GM12892 (cell line): ENCODE results near the gene ALKBH7.
"Not testable (repeated sequence)": the region's sequence is repeated elsewhere in the genome, so short reads cannot be mapped to it uniquely, and the experiment has no call there.

Source experiments
- POLR2AphosphoS5 ChIP-seq: IDR thresholded peaks from 2 replicates; pipeline ENCODE4 v1.6.1; 2011; ENCODE audit warnings: low read depth, low read length, control low read depth
- TAF1 ChIP-seq: IDR thresholded peaks from 2 replicates; pipeline ENCODE4 v1.6.1; 2011; ENCODE audit warnings: low read depth, mild to moderate bottlenecking, control low read depth, low read length, borderline replicate concordance

DNA sequence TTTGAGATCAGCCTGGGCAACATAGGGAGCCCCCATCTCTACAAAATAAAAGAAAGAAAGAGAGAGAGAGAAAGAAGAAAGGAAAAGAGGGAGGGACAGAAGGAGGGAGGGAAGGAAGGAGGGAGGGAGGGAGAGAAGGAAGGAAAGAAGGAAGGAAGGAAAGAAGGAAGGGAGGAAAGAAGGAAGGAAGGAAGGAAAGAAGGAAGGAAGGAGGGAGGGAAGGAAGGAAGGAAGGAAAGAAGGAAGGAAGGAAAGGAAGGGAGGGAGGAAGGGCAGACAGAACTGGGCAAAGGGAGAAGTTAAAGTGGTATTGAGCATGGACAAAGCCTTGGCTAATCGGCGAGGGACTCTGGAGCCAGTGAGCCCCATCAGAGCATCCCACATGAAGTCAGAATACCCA is 23.3 kb upstream of the ALKBH7 start:
- TF ChIP-seq TAF1, POLR2AphosphoS5: not testable (repeated sequence)
